ENCODE measurements around the gene TTC24. TPM values are rescaled to one million over a fixed set of nuclear protein-coding genes. Genes with fewer than 3 reads are reported as not detected.

Gene TTC24
- total RNA-seq, 4 donors from 2014 or later: 0.27 to 0.67 TPM; not detected in 2

- DNase-seq: no peak
- H3K27me3 ChIP-seq: no peaks in the 10 kb centered on the region
- H3K4me3 ChIP-seq (replicated peaks in 1 of 3): no peak overlapping the region
- no peak for TF ChIP-seq POLR2A (IDR thresholded peaks at IDR 0.05)
- TF ChIP-seq CTCF (IDR thresholded peaks at IDR 0.05): no peak
- no peaks in the 10 kb centered on the region for H3K4me1 ChIP-seq
- H3K36me3 ChIP-seq: no peaks in the 10 kb centered on the region
- H3K27ac ChIP-seq: no peak overlapping the region
- H3K9me3 ChIP-seq: no peaks in the 10 kb centered on the region
- intact Hi-C loops (cut with DNase I): loop anchor here (5.0 kb wide), 1 partner anchor 75 kb away; no protein-coding TSS in a partner anchor
- WGBS, 2 donors: 68 to 87% methylated on average over 9 to 14 of the region's 21 CpGs
These were observed 2.3 kb downstream of the TTC24 start for GRCh38 chr1:156581661-156582387.

GRCh38 chr1:156582388-156583017 lies 3.0 kb downstream of the TTC24 start:
- Histone ChIP-seq H3K9me3 (no peaks in the 10 kb centered on the region), H3K4me1 (no peaks in the 10 kb centered on the region), H3K36me3 (no peaks in the 10 kb centered on the region), H3K27me3 (no peaks in the 10 kb centered on the region), H3K27ac (no peak overlapping the region), H3K4me3 (replicated peaks in 1 of 3) (no peak overlapping the region)
- TF ChIP-seq CTCF (IDR thresholded peaks at IDR 0.05) (no peak), POLR2A (IDR thresholded peaks at IDR 0.05) (no peak)
- intact Hi-C loops (cut with DNase I): loop anchor here (5.0 kb wide), 1 partner anchor 75 kb away; no protein-coding TSS in a partner anchor
- WGBS, 2 donors: 87 to 88% methylated on average over 5 of the region's 9 CpGs
- no peak for DNase-seq

GRCh38 chr1:156583821-156584622 lies 4.5 kb downstream of the TTC24 start:
- Histone ChIP-seq H3K27ac (no peak overlapping the region), H3K27me3 (no peaks in the 10 kb centered on the region), H3K9me3 (no peaks in the 10 kb centered on the region), H3K4me1 (no peaks in the 10 kb centered on the region), H3K4me3 (replicated peaks in 1 of 3) (no peak overlapping the region), H3K36me3 (no peaks in the 10 kb centered on the region)
- intact Hi-C loops (cut with DNase I): loop anchor here (5.0 kb wide), 1 partner anchor 73 kb away; no protein-coding TSS in a partner anchor
- 40 to 42% methylated on average over 20 of the region's 20 CpGs for WGBS, 2 donors
- TF ChIP-seq POLR2A (IDR thresholded peaks at IDR 0.05): no peak
- peak; percentile 78 to 94 (median 87) for TF ChIP-seq CTCF (IDR thresholded peaks at IDR 0.05)
- DNase-seq: peak; percentile 78 to 79

- WGBS, 2 donors: 41 to 45% methylated on average over 11 of the region's 11 CpGs
- no peak for DNase-seq
- H3K4me3 ChIP-seq (replicated peaks in 1 of 3): no peak overlapping the region
- TF ChIP-seq CTCF (IDR thresholded peaks at IDR 0.05) (no peak), POLR2A (IDR thresholded peaks at IDR 0.05) (no peak)
- H3K9me3 ChIP-seq: no peaks in the 10 kb centered on the region
- H3K4me1 ChIP-seq: no peaks in the 10 kb centered on the region
- H3K27me3 ChIP-seq: no peaks in the 10 kb centered on the region
- no peak overlapping the region for H3K27ac ChIP-seq
- H3K36me3 ChIP-seq: no peaks in the 10 kb centered on the region
- intact Hi-C loops (cut with DNase I): loop anchor here (5.0 kb wide), 1 partner anchor 72 kb away; no protein-coding TSS in a partner anchor
These were observed 5.3 kb downstream of the TTC24 start for GRCh38 chr1:156584813-156585212.

Measured in thyroid gland (tissue), 4 donors.